Measurements from ENCODE around the gene KCNF1. TPM values are rescaled to one million over a fixed set of nuclear protein-coding genes. Genes with fewer than 3 reads are reported as not detected.

KCNF1 gene
- total and polyA plus RNA-seq, 2 of the 8 experiments (the other 6 are each of a cell fraction or from before 2014, with no cell fraction given) = 0.48 to 1.5 TPM

GRCh38 chr2:10923965-10924364, 12.2 kb downstream of the KCNF1 start (continued):
- TF ChIP-seq NANOG (IDR thresholded peaks at IDR 0.05; ENCODE audit: insufficient read depth, low read depth, low read length, poor library complexity, severe bottlenecking) (no peak), POU5F1 (IDR thresholded peaks at IDR 0.05; ENCODE audit: low read depth, low read length) (no peak), SP1 (IDR thresholded peaks at IDR 0.05; ENCODE audit: low read depth, low read length) (no peak)
- TF ChIP-seq, protein P1, sequence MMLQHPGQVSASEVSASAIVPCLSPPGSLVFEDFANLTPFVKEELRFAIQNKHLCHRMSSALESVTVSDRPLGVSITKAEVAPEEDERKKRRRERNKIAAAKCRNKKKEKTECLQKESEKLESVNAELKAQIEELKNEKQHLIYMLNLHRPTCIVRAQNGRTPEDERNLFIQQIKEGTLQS (IDR thresholded peaks at IDR 0.05; ENCODE audit: insufficient read depth, low read depth, low read length) = no peak
- TF ChIP-seq, protein P2, sequence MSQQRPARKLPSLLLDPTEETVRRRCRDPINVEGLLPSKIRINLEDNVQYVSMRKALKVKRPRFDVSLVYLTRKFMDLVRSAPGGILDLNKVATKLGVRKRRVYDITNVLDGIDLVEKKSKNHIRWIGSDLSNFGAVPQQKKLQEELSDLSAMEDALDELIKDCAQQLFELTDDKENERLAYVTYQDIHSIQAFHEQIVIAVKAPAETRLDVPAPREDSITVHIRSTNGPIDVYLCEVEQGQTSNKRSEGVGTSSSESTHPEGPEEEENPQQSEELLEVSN (IDR thresholded peaks at IDR 0.05) = no peak
